Activated CD4-positive, alpha-beta T cell treated with anti-CD3 and anti-CD28 coated beads for 24 hours (primary cell): ENCODE results near the gene TMEM270.

ENCODE experiments used
- DNase-seq, 2 donors: peaks; one replicate each; pipeline ENCODE4 v3.0.0-alpha.2; 2020; ENCODE audit warnings: low read depth in 2 of 2

Gene TMEM270

GRCh38 chr7:73907554-73908122, 46.7 kb downstream of the TMEM270 start:
- DNase-seq, result no peak

DNA sequence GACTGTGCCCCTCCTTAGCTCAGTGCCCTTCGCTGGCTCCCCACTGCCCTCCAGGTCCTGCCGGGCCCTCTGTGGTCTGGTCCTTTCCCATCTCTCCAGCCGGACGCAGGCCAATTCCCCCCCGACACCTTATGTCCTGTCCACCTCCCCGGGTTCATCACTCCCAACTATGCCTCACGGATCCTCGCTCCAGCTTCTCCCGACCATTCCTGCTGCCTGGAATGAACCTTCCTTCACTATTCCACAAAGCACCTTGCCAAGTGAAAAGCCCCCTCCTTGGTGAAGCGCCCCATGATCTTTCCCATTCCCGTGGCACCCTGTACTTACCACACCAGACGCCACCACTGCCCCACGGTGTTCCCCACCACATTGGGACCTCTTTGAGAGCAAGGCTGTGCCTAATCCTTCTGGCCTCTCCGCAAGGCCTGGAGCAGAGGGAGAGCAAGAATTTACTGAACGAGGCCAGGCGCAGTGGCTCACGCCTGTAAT, 47.2 kb downstream of the TMEM270 start:
- no peak for DNase-seq

- DNase-seq, result no peak
Measured at GRCh38 chr7:73909051-73909941, 48.3 kb downstream of the TMEM270 start.

DNA sequence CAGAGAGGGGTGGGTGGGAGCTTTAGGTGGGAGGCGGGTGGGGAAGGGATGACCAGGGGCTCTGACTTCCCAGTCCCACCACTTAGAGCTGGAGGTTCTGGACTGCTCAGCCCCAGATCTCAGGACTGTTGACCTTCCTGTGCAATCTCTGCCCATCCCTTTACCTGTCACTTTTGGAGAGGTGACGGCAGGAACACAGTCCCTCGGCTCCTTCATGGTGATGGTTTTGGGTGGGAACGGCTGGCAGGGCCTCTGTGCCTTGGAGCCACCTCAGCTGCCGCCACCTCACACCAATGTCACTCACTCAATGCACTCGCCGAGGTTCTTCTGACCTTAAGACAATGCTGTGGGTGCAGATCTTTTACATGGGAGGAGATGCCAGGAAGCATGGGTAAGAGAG, 49.0 kb downstream of the TMEM270 start:
- no peak for DNase-seq

DNA sequence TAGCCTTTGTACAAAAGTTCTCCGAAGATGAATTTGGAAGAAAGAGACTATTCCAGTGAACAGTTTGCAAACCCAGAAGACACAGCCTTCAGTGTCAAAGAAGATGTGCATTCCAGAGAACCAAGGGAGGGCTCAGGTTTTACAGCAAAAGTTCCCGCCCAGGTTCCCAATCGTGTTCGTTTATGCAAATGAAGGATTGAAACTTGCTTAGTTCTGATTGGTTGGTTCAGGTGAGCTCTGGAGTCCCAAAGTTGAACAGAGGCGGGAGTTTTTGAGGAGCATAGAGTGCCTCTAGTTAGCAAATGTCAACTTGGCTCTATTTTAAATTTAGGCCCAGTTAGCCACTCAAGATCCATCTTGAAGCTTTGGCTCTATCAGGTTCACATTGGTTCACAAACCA, 51.3 kb downstream of the TMEM270 start:
- no peak for DNase-seq
